GM21381 (cell line): ENCODE measurements around the gene TSPAN18.

Source experiments
- ATAC-seq: cut with Tn5 transposase; IDR thresholded peaks from one replicate; pipeline ENCODE4 v1.9.1; 2021; ENCODE audit warnings: mild to moderate bottlenecking, moderate library complexity; ENCODE audit not compliant: unreplicated experiment

Gene TSPAN18

DNA sequence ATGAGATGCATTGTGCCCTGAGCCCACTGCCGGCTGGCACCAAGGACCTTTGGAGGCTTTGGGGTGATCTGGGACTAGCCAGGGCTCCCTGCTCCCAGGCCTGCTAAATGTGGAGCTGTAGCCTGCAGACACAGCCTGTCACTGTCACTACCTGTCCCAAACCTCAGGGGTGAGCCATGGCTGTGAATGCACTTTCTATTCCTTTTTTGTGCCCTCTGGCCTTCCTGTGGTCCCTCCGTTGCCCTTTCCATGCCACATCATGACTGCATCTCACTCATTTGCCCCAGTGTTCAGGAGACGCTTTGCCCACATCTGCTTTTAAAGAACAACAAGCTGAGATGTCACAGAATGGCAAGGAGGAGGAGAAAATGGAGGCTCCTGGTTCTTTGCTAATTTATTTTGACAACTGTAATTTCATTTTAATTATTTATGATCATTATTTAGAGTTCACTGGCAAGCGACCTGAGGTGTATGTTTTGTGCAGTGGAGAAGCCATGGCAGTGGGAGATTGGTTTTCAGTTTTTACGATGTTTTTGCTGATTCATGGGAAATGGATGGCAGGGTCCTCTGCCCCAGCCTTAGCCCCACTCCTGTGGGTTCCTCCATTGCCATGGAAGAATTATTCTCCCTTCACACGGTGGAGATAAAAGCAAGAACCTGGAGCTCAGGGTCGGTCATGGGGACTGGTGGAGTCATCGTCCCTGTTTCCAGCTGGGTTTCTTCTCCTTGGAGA lies 69.2 kb downstream of the TSPAN18 start:
- ATAC-seq, result no peak

DNA sequence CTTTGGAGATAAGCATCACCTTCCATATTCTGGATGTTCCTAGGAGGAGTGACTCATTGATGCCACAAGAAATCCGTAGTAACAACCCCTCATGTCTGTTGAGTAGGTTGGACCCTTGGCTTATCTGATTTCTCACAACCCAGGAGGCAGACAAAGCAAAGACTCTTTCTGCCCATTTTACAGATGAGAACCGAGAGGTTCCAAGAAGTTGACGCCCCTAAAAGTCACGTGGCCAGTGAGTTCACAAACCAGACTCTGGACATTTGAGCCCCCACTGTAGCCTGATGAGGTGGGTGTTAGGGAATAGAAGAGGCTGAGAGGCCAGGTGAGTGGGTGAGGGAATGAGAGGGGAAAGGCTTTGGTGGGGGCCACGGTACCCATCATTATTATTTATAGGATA lies 70.3 kb downstream of the TSPAN18 start:
- ATAC-seq, result no peak

DNA sequence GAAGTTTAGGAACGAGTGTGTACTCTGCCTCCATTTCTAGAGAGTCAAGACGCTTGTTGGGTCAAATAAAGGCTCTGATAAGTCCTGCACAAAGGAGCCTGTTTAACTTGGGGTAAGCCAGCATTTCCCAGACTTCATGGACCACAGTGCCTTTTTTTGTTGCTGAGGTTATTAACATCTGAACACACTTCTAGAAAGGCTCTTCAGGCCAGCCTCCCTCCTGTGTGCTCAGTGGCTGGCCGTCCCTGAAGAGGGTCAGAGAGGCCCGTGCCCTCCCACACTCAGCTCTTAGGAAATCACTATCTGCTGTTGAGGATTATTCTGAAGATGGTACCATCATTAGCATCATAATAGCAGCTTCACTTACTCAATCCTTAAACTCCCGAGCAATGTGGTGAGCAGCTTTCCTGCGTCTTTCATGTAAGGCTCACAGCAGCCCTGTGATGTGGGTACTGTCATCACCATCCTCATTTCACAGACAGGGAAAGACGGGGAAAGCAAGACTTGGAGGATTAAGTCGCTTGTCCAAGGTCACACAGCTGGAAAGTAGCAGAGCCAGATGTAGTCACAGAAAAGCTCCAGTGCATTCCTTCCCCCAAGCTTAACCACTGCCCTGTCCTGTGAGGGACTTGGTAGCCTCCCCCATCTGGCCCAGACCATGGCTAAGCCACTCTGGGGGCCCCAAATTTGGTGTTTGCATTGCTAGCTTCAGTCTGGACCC lies 71.3 kb downstream of the TSPAN18 start:
- no peak for ATAC-seq

DNA sequence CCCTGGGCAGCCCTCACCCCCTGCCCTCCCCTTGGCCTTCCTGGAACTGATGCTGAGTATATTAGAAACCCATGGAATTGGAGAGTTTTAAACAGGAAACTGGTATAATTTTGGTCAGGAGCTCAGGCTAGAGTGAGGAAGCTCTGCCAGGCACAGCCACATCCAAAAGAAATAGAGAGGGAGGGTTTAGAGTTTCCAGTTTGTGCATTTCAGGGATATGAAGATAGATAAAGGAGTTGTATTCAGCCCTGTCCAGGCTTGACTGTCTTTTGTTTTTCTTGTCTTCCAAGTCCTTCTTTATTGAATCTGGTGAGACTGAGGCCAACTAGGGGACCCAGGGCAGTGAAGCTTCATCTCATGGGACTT lies 71.8 kb downstream of the TSPAN18 start:
- no peak for ATAC-seq

DNA sequence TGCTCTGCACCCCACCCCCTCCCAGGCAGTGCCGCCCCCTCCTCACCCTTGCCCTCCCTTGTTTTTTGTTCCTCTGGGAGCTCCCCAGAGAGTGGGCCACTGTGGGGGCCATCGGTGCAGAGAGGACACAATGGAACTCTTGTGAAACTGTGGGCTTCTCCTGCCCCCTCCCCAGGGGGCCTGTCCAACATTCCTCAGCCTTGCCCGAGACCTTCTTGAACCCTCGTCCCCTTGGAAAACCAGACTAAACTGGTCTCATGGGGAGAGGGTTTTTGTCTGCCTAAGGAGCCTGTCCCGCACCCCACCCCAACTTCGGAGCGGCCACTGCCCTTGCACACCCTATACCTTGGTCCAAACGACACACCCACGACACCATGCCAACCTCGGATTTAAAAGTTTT lies 72.2 kb downstream of the TSPAN18 start:
- ATAC-seq, result no peak

DNA sequence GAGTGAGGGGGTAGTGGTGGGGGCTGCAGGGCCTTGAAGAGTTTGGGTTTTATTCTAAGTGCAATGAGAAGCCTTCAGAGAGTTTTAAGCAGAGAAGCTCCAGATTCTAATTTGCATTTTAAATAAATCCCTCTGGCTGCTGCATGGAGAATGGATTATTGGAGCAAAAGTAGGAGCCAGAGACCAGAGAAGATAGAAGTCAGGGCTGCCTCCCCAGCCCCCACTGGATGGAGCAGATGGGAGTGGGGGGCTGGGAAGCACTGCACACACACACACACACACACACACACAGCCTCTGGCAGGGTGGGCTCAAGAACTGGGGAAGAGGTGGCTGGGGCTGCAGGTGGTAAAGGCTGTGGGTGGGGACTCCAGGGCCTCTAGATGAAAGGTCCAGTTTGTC lies 75.6 kb downstream of the TSPAN18 start:
- no peak for ATAC-seq

DNA sequence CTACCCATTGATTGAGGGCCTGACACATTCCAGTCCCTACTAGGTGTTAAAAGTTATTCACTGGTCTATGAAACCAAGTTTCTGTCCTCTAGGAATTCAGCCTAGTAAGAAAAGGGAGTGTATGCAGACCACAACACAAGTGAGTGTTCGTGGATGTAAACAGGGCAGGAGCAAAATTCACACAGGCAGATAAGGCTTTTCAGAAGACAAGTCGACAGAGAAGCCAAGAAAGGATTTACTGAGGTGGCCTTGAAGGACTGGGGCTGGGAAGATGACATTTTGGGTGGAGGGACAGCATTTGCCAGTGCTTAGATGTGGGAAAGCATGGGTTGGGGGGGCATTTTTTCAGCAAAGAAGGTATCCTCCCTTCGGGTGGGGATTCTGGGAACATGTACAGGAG lies 76.2 kb downstream of the TSPAN18 start:
- ATAC-seq, result no peak

DNA sequence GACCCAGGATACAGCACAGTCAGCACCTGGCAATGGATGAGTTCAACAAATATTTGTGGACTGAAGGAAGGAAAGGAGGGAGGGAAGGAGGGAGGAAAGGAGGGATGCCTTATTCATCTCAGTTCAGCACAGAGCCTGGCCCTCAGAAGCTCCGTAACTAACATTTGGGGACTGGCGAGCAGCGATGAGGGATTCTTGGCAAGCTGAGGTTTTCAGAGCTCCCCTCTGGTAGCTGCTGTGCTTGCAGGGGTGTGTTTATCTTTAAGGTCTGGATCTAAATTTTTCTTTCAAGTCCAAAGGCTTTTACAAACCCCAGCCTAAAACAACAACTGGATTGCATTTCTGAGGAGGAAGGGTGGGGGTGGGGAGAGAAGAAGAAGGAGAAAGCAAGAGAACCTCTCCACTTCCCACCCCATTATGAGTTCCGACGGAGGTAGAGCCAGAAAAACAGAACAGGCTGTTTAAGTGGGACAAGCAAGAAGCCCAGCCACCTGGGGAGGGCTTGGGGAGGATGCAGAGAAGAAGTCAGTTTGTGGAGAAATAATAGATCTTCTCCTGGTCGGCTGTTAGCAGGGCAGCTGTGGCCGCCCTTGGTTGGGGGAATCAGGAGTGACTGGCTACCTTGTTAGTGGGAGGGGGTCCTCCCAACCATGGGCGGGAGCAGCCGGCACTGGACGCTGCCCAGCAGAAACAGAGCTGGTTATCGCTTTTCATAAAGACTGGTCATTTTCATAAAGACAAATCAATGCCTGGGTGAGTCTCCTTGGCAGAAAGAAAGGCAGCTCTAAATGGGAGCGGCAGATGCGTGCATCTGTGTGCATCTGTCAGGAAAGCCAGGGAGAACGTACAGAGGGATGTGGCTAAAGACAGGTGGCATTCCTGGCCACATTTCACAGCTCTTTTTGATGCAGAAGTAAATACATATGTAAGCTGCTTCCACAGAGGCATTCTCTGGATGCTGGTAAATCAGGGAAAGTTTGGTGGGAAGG lies 78.0 kb downstream of the TSPAN18 start:
- ATAC-seq, result no peak

DNA sequence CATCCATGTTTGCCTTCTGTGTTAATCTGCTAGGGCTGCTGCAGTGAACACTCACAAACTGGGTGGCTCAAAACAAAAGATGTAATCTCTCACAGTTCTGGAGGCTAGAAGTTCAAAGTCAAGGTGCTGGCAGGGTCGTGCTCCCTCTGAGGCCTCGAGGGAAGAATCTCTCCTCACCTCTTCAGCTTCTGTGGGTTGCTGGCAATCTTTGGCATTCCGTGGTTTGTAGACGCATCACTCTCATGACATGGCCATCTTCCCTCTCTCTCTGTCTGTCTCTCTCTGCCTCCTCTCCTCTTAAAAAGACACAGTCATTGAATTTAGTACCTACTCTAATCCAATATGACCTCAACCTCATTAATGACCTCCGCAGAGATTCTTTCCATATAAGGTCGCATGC lies 78.8 kb downstream of the TSPAN18 start:
- ATAC-seq, result no peak

DNA sequence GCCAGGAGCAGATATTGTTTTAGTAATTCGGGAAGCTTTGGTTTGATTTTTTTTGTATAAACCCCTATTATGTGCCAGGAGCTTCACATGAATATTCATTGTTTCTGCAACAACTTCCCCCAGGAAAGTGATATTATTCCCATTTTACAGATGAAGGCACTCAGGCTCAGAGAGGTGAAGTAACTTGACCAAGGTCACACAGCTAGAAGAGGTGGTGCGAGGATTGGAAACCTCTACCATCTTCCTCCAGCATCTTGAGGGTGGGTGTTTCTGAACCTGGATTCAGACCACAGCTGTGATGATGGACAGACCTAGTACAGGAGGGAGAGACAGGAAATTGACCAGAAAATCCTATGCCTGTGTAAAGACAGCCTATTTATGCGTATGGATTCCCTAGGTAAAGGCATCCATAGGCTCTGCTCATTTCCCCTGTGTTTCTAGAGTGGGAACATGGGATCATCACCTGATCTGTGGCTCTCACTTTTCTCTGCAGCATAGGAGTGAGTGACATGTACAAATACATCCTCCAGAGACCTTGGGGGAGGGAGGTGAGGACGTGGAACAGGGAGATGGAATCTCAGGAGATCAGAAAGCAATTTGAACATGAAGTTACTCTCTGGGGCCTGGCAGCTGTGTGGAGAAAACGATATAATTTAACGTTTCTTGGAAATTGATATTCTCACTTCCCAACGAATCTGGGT lies 81.4 kb downstream of the TSPAN18 start:
- no peak for ATAC-seq

DNA sequence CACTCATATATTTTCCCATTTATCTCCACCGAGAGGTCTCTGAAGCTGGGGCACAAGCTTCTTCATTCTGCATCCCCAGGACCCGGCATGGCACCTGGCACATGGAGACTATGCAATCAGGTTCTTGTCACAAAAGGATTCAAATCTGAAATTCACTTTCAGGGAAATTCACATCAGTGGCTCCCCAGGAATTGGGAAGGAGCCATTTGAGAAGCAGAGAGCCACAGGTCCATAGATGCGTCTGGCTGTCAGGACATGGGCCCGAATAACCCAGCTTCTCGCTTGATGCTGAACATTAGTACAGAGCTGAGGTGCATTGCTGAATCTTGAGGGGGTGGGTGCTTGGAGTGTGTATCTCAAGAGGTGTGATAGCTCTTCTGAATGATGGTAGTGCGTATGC lies 82.5 kb downstream of the TSPAN18 start:
- no peak for ATAC-seq

DNA sequence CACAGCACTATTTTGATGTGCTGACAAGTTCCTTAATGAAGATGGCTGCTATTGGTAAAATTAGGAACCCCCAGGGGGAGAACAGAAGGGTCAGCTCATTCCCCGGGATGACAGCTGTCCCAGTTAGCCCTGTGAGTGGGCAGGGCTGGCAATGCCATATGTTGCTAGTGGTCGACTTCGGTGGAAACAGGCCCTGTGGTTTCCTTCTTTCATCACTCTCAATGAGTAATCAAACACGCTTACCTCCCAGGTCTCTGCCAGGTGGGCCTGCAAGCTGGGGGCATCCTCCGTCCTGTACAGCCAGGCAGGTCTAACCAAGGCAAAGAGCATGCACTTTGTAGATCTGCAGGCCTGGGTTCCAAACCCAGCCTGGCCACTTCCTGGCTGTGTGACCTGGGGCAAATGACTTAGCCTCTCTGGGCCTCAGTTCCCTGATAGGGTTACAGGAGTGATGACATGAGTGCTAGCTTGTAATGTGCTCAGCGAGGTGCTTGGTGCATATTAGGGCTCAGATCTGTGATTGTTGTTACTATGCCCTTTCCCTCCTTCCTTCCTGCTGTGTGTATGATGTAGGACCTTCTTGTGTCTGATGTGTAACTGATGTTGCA lies 85.2 kb downstream of the TSPAN18 start:
- ATAC-seq, result no peak

DNA sequence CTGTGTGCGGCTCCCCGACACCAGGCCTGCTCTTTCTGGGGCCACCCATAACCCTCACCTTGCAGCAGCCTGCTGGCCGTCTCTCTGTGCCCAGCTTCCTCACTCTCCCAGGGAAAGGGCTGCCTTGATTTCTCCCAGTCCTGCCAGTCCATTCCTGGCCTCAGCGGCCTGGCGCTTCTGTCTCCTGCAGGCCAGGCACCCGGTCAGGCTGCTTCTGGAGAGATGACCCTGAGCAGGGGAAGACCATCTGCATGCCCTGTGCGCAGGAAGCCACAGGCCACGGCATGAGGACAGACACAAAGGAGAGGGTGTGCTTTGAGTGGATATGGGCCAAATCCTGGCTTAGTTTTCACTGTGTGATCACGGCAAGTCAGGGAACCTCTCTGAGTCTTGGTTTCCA lies 86.2 kb downstream of the TSPAN18 start:
- ATAC-seq, result no peak

DNA sequence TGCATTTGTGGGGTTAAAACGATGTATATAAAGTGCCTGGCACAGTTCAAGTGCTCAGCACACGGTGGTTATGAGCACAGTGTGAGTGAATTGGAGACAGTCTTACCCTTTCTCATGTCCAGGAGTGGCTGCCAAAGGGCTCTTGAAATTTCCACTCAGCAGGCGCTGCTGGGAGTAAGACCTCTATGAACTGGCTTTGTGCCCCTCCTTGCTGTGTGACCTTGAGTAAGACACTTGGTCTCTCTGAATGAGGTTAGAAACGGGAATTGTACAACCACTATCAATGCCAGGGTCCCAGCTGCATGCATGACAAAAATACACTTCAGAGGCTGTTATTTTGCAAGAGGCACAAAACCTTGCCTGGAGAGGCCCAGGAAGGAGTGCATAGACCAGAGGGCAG lies 86.6 kb downstream of the TSPAN18 start:
- no peak for ATAC-seq

DNA sequence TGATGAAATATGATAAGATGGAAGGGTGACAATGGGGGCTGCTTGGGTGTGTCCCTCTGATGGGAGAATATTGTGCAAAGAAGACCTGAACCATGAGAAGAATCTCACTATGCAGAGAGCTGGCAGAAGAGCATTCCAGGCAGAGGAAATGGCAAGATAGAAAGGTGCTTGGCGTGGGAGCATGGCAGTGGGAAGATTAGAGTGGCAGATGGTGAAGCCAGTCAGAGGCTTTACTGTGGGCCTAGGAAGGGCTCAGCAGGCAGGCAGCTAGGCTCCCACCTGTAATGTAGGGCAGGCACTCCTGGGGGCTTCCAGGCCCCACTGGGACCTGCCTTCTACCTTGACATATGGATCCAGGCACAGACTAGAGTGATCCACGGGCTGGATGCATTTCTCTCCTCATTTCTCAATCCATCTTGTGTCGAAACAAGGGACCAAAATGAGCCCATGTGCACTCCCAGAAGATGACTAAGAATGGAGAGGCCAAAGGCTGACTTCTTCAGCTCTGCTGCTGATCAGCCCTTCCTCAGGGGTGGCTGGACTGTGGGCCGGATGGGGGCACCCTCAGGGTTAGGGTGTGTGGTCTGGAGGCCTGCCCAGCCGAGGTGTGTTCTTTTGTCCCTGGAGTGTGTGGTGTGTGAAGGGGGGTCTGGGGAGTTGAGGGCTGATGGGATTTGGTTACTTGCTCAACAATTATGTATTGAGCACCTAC lies 88.3 kb downstream of the TSPAN18 start:
- ATAC-seq, result no peak

DNA sequence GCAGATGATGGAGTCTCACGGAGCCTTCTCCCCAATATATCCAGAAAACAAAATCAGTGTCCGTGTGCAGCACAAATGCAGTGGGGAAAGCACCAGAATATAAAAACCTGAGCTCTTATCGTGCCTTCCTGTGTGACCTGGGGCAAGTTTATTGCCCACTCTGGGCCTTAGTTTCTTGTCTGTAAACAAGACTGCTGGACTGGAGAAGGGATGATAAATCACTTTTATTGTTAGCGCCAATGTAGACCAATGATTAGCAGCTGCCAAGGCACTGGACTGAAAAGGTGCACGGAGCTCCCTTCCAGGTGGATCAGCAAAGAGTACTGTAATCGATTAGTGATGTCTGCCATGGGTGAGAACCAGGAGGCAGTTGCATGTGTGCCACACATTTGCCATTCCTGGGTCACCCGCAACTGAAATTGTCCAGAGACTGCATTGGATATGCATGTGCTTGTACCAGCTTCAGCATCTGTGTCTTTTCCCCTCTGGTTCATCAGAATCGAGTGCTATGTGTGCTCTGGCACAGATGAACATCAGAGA lies 89.2 kb downstream of the TSPAN18 start:
- no peak for ATAC-seq

DNA sequence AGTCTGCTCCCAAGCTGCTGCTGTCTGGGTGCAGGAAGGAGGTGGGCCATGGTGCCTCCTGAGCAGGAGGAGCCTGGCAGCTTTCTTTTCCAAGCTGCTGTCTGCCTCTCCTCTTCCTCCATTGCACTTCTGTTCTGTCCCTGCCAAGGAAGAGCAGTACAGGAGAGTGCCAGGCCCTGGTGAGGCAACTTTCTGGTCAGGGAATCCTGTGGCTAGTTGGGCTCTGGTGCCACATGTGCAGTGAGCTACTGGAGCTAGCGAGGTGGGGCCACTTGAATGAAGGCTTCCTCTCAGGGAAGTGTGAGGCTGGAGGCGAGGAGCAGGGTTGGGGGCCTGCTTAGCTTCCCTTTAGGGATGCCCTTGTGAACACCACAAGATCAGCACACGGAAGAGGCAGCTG lies 90.0 kb downstream of the TSPAN18 start:
- no peak for ATAC-seq

DNA sequence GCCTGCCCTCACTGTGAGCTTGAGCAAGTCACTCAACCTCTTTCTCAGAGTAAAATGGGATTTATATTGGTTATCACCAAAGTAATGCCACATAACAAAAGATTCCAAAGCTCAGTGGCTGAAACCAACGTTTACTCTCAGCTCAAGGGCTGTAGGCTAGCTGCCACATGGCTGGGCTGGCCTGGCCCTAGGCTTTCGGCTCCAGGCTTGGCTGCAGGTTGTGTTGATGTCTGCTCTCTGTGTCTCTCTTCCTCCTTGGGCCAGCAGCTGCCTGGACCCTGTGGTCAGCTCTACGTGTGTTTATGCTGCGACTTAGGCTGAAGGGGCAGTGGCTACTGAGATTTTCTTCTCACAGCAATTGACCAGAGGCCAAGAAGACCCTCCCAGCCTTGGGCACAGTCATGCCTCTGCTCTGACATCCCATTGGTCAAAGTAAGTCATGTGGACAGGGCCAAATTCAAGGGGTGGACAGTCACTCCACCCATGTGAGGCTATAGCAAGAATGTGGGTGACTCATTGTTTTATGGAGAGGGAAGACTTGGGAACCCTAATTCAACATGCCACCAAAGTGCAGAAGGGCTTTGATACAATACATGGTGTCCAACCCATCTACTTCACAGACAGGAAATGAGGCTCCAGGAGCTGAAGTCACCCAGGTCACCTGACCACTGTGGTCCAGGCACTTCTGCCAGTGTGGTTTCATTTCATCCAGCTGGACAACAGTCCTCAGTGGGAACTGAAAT lies 90.6 kb downstream of the TSPAN18 start:
- no peak for ATAC-seq

DNA sequence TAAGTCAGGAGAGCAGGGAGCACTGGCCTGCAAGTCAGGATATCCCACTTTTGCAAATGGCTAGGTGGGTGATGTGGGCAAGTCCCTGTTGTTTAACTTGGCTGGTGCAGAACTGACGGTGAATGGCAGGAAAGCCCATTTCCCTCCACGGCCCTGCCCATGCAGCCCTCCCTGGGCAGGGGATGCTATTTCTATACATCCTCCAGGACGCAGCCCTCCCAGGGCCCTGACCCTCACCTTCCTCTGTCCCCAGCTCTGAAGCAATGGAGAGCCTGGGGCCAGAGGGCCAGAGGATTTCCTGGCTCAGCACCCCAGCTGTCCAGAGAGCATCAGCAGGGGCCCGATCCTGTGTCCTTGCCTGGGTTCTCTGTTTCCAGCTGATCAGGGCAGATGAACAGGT lies 91.3 kb downstream of the TSPAN18 start:
- ATAC-seq, result no peak
